HepG2 (cell line): Measurements from ENCODE around the gene SLC22A23. TPM values are rescaled to one million over a fixed set of nuclear protein-coding genes. Genes with fewer than 3 reads are reported as not detected.

Experiments
- FOXK2 ChIP-seq: fragments of 450-650 bp; IDR thresholded peaks from 2 replicates; pipeline ENCODE4 v1.6.1; 2016
- GATAD1 ChIP-seq: IDR thresholded peaks from 2 replicates; pipeline ENCODE4 v1.6.1; 2016; ENCODE audit warnings: missing genetic modification reagents, missing compliant biosample characterization
- GTF3A ChIP-seq: sonication (generic); formaldehyde crosslinking; conservative IDR thresholded peaks from 2 replicates; pipeline ENCODE4 v1.4.0; 2020; ENCODE audit warnings: mild to moderate bottlenecking, missing genetic modification reagents
- MAFF ChIP-seq: IDR thresholded peaks from 2 replicates; pipeline ENCODE4 v1.6.1; 2011; ENCODE audit warnings: low read depth, low read length, improper control_type of control experiment
- NFE2L2 ChIP-seq: fragments of 150-350 bp; IDR thresholded peaks from 2 replicates; pipeline ENCODE4 v1.6.1; 2014; ENCODE audit warnings: low read length
- NR2C2 ChIP-seq: sonication (generic); formaldehyde crosslinking; IDR thresholded peaks from 2 replicates; pipeline ENCODE4 v1.4.0; 2020; ENCODE audit warnings: missing genetic modification reagents, mild to moderate bottlenecking, moderate library complexity, borderline replicate concordance
- NR2F6 ChIP-seq, 2 experiments: IDR thresholded peaks; 2 replicates each; pipeline ENCODE4 v1.6.1; 2016; ENCODE audit warnings: antibody characterized with exemption in 1 of 2, mild to moderate bottlenecking in 1 of 2
- NR3C1 ChIP-seq: sonication (generic); formaldehyde crosslinking; IDR thresholded peaks from 2 replicates; pipeline ENCODE4 v1.4.0; 2020; ENCODE audit warnings: missing genetic modification reagents
- SOX5 ChIP-seq: IDR thresholded peaks from 2 replicates; pipeline ENCODE4 v1.6.1; 2016; ENCODE audit warnings: borderline replicate concordance
- TEAD3 ChIP-seq: optimal IDR thresholded peaks from 2 replicates; pipeline ENCODE3; 2016; ENCODE audit warnings: borderline replicate concordance
- ZFP1 ChIP-seq: IDR thresholded peaks from 2 replicates; pipeline ENCODE4 v1.6.1; 2016
- ZFP36L1 ChIP-seq: sonication (generic); formaldehyde crosslinking; IDR thresholded peaks from 2 replicates; pipeline ENCODE4 v1.8.0; 2022; ENCODE audit warnings: mild to moderate bottlenecking, missing genetic modification reagents, moderate library complexity
- ZFP82 ChIP-seq: sonication (generic); formaldehyde crosslinking; IDR thresholded peaks from 2 replicates; pipeline ENCODE4 v1.5.1; 2020; ENCODE audit warnings: mild to moderate bottlenecking, missing genetic modification reagents, borderline replicate concordance
- ZIK1 ChIP-seq: sonication (generic); formaldehyde crosslinking; IDR thresholded peaks from 2 replicates; pipeline ENCODE4 v1.5.0; 2020; ENCODE audit warnings: mild to moderate bottlenecking, low read depth, missing genetic modification reagents, borderline replicate concordance
- ZNF33B ChIP-seq: sonication (generic); formaldehyde crosslinking; IDR thresholded peaks from 2 replicates; pipeline ENCODE4 v1.5.1; 2020; ENCODE audit warnings: mild to moderate bottlenecking, missing genetic modification reagents
- ZNF556 ChIP-seq: sonication (generic); formaldehyde crosslinking; IDR thresholded peaks from 2 replicates; pipeline ENCODE4 v1.4.0; 2020; ENCODE audit warnings: mild to moderate bottlenecking, missing genetic modification reagents, borderline replicate concordance
- ZNF737 ChIP-seq: sonication (generic); formaldehyde crosslinking; IDR thresholded peaks from 2 replicates; pipeline ENCODE4 v1.5.0; 2020; ENCODE audit warnings: missing genetic modification reagents, mild to moderate bottlenecking, borderline replicate concordance
- ZSCAN25 ChIP-seq: sonication (generic); formaldehyde crosslinking; IDR thresholded peaks from 2 replicates; pipeline ENCODE4 v1.8.0; 2022; ENCODE audit warnings: mild to moderate bottlenecking, missing genetic modification reagents
- ZSCAN29 ChIP-seq: sonication (generic); formaldehyde crosslinking; conservative IDR thresholded peaks from 2 replicates; pipeline ENCODE4 v1.4.0; 2020; ENCODE audit warnings: mild to moderate bottlenecking, missing genetic modification reagents
- polyA plus RNA-seq, 8 experiments: library from polyadenylated mRNA; depleted of rRNA in 3 of 8; stranded (reverse) in 7 of 8; unstranded in 1 of 8; fragments of >200 nt; fragmentation: Illumina TruSeq in 4 of 8; extraction: Trizol in 4 of 8; gene quantifications; 2 replicates each; pipeline versions ENCODE4 v1.2.1 to v1.2.3, GENCODE V29; 2011 to 2016; ENCODE audit warnings: low read depth in 4 of 8, missing spikeins in 1 of 8, mixed read lengths in 1 of 8; ENCODE audit not compliant: insufficient read depth in 1 of 8
- total RNA-seq, 5 experiments: library from RNA; depleted of rRNA; stranded (reverse); fragments of >200 nt; fragmentation: Illumina TruSeq; extraction: Trizol; gene quantifications; 2 replicates each; pipeline ENCODE4 v1.2.3, GENCODE V29; 2016; ENCODE audit warnings: low read depth in 1 of 5
- TF ChIP-seq, protein P1 (sequence below): IDR thresholded peaks from 2 replicates; pipeline ENCODE4 v1.4.0; 2020; ENCODE audit warnings: mild to moderate bottlenecking, missing genetic modification reagents
- TF ChIP-seq, protein P2 (sequence below): sonication (generic); formaldehyde crosslinking; IDR thresholded peaks from 2 replicates; pipeline ENCODE4 v1.4.0; 2020; ENCODE audit warnings: missing genetic modification reagents, mild to moderate bottlenecking, borderline replicate concordance

SLC22A23 gene
- total and polyA plus RNA-seq, 2 of the 13 experiments (the other 11 are each of a cell fraction or from before 2014, with no cell fraction given) = 11.8 to 17.5 TPM

DNA sequence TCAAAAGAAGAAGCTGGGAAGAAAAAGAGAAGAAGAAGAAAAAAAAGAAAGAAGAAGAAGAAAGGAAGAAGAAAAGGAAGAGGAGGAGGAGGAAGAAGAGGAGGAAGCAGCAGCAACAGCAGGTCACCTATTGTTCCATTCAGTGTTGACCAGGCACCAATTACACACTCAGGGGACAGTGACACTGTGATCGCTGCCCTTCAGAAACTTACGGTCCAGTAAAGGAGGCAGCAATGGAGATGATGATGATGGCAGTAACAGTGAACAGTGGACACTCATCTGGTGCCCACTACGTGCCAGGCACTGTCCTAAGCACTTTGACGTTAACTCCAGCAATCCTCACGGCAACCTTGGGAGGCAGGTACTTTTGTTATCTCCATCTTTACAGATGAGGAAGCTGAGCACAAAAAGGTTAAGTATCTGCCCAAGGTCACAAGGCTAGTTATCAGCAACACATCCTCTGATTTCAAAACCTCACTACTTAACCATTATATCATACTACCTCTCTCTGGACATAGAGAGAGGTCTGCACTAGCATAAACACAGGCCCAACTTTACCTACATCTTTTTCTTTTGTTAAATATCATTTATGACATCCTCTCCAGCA lies 83.2 kb downstream of the SLC22A23 start (continued):
- TF ChIP-seq, protein P1, sequence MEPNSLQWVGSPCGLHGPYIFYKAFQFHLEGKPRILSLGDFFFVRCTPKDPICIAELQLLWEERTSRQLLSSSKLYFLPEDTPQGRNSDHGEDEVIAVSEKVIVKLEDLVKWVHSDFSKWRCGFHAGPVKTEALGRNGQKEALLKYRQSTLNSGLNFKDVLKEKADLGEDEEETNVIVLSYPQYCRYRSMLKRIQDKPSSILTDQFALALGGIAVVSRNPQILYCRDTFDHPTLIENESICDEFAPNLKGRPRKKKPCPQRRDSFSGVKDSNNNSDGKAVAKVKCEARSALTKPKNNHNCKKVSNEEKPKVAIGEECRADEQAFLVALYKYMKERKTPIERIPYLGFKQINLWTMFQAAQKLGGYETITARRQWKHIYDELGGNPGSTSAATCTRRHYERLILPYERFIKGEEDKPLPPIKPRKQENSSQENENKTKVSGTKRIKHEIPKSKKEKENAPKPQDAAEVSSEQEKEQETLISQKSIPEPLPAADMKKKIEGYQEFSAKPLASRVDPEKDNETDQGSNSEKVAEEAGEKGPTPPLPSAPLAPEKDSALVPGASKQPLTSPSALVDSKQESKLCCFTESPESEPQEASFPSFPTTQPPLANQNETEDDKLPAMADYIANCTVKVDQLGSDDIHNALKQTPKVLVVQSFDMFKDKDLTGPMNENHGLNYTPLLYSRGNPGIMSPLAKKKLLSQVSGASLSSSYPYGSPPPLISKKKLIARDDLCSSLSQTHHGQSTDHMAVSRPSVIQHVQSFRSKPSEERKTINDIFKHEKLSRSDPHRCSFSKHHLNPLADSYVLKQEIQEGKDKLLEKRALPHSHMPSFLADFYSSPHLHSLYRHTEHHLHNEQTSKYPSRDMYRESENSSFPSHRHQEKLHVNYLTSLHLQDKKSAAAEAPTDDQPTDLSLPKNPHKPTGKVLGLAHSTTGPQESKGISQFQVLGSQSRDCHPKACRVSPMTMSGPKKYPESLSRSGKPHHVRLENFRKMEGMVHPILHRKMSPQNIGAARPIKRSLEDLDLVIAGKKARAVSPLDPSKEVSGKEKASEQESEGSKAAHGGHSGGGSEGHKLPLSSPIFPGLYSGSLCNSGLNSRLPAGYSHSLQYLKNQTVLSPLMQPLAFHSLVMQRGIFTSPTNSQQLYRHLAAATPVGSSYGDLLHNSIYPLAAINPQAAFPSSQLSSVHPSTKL = 0 out of 2 replicates have a peak, but pooled peaks have one; percentile 21
- TF ChIP-seq ZNF737 (CRISPR knock-in tag) (no peak), ZFP1 (no peak), ZSCAN25 (no peak), ZFP36L1 (CRISPR knock-in tag) (no peak), MAFF (no peak), ZSCAN29 (no peak), GATAD1 (0 out of 2 replicates have a peak, but pooled peaks have one; percentile 8), NR3C1 (CRISPR knock-in tag) (no peak), NR2C2 (no peak), NFE2L2 (no peak), GTF3A (CRISPR knock-in tag) (0 out of 2 replicates have a peak, but pooled peaks have one; percentile 9), NR2F6 (IDR thresholded peaks at IDR 0.05) (no peak), NR2F6 (CRISPR knock-in tag; IDR thresholded peaks at IDR 0.05) (0 out of 2 replicates have a peak, but pooled peaks have one; percentile 23), ZFP82 (CRISPR knock-in tag) (no peak), SOX5 (CRISPR knock-in tag) (no peak), ZNF556 (CRISPR knock-in tag) (peak; percentile 15; the same call in 1 of the 2 replicates), FOXK2 (no peak), TEAD3 (CRISPR knock-in tag) (no peak), ZIK1 (CRISPR knock-in tag) (no peak), ZNF33B (CRISPR knock-in tag) (no peak)
- TF ChIP-seq, protein P2, sequence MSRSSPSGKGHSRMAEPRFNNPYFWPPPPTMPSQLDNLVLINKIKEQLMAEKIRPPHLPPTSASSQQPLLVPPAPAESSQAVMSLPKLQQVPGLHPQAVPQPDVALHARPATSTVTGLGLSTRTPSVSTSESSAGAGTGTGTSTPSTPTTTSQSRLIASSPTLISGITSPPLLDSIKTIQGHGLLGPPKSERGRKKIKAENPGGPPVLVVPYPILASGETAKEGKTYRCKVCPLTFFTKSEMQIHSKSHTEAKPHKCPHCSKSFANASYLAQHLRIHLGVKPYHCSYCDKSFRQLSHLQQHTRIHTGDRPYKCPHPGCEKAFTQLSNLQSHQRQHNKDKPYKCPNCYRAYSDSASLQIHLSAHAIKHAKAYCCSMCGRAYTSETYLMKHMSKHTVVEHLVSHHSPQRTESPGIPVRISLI (CRISPR knock-in tag) = no peak
